GM10847 (cell line): Measurements from ENCODE around the gene TIMP1.

Source experiments
- POLR2A ChIP-seq: IDR thresholded peaks from 2 replicates; pipeline ENCODE4 v1.6.1; 2011; ENCODE audit not compliant: insufficient read length; ENCODE audit errors: extremely low read depth

TIMP1 gene

DNA sequence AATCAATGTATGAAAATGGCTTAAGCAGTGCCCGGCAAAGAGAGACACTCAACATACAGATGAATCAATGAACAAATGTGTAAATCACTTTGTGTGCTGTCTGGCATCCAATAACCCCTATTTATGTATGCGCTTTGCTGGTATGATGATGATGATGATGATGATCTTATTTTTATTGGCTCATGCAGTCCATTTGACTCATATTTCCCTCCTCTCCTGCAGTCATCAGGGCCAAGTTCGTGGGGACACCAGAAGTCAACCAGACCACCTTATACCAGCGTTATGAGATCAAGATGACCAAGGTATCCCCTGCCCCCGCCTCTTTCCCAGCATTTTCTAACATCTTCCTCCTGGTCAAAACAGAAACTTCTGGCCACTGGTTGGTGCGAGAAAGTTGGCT is 2.5 kb downstream of the TIMP1 start:
- TF ChIP-seq POLR2A, result no peak

DNA sequence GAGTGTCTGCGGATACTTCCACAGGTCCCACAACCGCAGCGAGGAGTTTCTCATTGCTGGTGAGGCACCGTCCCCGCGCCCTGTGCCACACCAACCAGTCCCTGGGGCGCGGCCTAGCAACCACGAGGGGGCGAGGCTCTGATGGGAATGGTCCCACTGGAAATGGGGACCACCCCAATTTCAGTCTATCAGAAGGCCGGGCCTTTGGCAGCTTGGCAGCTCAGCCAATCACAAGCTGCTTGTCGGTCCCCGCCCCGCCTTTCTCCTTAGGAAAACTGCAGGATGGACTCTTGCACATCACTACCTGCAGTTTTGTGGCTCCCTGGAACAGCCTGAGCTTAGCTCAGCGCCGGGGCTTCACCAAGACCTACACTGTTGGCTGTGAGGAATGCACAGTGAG is 3.0 kb downstream of the TIMP1 start:
- no peak for TF ChIP-seq POLR2A

DNA sequence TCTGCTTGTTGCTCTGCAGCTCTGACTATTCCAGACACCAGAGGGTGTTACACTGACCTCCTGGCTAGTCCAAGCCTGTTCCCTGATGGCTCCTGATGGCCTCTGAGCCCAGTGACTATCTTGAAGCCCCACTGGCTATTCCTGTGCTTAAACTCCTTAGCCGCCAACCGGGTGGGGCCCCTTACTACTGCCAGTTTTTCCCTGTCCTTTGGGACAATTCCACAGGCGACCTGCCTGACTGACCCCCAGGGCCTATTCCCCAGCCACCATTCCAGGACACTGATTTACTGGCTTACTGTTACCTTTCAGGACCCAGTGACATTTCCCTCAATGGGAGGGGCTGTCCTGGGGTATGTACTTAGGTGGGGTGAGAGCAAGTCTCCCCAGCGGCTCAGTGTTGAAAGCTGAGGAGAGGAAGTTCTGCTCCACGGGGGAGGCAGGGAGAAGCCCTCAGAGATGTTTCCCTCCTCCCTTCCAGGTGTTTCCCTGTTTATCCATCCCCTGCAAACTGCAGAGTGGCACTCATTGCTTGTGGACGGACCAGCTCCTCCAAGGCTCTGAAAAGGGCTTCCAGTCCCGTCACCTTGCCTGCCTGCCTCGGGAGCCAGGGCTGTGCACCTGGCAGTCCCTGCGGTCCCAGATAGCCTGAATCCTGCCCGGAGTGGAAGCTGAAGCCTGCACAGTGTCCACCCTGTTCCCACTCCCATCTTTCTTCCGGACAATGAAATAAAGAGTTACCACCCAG is 4.0 kb downstream of the TIMP1 start:
- no peak for TF ChIP-seq POLR2A

DNA sequence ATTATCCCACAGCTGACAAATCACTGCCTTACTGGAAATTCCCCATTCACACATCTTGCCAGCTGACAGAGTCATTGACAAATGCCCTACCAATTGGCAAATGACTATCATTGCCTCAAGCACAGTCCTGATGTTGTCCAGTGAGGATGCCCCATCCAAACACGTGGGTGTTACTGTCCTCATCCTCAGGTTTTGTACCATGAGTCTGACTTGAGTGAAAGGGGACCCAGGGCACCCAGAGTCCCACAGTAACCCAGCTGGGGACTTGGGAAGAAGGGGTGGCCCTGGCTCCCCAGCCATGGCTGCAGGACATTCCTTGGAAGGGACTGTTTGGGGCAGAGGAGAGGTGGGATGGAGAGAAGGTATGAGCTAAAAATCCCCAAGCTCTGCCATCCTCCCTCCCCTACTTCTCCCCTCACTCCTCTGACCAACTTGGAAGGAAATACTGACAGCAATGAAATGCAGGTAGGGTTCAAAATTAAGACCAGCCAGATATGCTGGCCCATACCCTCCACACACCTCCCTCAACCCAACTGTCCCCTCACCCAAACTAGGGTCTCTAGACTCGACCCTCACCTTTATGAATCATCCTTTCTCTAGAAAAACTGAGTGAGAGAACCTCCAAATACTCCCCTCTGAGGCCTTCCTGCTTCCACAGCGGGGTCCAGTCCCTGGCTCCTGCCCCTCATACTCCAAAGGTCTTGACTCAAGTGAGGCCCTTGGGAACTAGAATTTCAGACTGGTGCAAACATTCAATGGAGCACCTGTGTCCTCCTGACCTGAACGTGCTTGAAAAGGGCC is 5.1 kb downstream of the TIMP1 start:
- no peak for TF ChIP-seq POLR2A

DNA sequence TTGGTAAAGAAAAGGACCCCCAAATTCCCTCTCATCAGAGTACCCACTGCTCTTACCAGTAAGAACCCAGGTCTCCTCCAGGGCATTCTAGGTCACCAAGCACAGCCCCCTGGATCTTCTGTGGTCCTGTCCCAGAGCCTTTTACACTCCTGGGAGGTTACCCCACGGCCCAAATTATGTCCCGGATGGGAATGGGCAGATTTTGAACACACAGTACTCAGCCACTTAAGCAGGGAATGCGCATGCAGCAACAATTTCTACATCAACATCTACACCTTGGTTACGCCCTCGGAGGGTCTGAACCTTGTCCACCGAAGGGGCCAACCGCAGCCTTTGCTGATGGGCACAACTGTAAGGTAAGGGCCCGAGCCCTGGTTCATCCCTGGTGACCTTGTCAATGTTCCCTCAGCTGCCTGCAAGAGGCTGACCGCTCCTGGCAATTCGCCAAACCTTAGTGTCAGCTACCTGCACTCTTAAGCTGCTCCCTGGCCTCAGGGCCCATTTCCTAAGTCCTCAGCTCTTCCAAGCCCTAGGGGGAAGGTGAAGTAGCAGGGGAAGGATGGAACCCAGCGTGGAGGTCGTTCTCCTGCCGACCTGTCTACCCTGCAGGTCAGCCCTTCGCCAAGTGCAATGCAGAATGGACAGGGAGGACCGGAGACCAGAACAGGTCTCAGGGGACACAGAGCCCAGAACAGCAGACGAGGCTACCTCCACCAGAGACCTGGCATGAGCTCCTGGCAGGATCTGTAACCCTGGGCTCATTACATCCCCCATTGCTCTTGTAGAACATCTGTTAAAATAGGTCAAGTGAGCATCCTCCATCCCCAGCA is 5.9 kb downstream of the TIMP1 start:
- no peak for TF ChIP-seq POLR2A

DNA sequence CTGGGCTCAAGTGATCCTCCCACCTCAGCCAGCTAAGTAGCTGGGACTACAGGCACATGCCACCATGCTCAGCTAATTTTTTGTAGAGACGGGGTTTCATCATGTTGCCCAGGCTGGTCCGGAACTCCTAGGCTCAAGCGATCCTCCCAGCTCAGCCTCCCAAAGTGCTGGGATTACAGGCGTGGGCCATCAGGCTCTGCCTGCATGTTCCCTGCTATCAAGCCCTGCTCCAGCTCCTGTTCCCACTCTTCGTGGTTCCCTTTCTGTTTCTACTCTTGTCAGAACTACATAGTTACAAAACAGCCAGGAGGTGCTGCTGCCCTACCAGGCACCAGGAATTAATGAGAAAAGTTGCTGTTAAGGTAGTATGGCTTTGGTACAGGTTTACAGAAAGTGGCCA is 8.7 kb downstream of the TIMP1 start:
- TF ChIP-seq POLR2A, result no peak

DNA sequence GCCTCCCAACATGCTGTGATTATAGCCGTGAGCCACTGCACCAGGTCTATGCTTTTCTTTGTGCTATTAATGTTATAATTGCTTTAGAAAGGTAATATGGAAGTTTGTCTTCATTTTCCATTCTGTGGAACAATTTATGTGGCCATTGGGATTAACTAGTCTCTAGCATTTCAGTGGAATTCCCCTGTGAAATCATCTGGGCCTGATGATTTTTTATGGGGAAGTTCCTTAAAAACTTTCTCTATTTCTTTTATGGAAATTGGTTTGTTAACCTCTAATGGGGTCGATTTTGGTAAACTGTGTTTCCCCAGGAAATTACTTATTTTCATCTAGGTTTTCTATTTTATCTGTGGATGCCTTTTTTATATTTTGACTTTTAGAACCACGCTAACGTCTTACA is 11.3 kb downstream of the TIMP1 start:
- no peak for TF ChIP-seq POLR2A

DNA sequence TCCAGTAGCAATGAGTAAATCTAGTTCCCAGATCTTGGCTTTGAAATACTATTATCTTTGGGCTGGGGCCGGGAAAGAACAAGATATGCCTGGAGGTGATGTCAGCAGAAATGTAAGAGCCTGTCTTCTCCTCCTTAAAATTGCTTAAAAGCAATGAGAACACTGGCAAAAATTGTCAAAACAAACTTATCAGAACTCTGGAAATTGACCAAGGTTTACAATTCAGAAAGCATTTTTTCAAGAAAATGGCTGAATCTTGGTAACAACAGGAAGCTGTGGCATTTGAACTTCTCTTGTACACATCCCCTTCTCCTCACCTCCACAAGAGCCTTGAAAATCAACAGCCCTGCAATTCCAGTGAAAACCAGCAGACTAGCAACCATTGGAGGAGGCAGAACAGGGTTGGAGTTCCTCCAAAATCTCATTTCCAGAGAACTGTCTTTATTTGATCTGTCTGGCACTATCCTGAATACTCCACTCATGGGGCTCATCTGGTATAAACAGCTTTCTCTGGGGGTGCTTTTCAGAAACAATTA is 13.5 kb downstream of the TIMP1 start:
- no peak for TF ChIP-seq POLR2A

DNA sequence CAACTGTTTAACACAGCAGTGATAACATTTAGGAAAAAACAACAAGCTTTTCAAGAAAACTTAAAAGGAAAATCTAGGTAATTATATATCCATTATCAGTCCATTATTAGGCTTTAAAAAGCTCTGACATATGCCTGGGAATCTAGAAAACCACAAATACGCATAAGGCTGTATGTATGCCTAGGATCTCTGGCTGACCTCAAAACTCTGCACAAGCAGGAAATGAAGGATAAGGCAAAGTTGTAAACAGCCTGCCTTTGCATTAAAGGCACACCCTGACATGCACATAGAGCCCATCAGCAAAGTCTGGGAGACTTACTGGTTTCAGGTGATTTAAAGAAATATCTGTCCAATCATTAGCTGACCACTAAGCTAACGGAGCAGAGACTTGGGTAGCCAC is 14.0 kb downstream of the TIMP1 start:
- TF ChIP-seq POLR2A, result no peak

DNA sequence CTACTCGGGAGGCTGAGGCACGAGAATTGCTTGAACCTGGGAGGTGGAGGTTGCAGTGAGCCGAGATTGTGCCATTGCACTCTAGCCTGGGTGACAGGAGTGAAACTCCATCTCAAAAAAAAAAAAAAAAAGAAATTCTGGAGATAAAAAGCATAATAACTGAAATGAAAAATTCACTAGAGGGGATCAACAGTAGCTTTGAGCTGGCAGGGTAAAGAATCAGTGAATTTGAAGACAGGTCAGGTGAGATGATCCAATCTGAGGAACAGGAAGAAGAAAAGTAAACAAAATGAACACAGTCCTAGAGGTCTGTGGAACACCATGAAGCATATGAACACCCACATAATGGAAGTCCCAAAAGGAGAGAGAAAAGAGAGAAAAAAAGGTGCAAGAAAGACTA is 15.0 kb downstream of the TIMP1 start:
- no peak for TF ChIP-seq POLR2A

DNA sequence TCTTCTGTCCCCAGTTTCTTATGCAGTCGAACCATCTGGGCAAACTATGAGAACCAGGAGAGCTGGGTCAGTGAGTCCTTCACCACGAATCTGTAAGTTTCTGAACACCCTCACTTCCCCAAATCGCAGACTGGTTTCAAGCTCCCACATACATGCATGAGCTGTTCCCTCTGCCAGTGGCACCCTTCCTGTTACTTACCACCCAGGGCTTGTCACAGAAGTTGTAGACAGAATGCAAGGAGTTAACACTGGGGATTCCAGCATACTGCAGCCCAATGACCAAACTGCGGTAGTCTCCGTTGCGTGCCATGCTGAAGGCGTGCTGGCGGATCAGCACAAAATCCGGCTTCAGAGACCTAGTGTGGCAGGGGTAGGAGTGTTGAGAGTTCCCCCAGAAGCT is 22.8 kb downstream of the TIMP1 start:
- TF ChIP-seq POLR2A, result no peak

DNA sequence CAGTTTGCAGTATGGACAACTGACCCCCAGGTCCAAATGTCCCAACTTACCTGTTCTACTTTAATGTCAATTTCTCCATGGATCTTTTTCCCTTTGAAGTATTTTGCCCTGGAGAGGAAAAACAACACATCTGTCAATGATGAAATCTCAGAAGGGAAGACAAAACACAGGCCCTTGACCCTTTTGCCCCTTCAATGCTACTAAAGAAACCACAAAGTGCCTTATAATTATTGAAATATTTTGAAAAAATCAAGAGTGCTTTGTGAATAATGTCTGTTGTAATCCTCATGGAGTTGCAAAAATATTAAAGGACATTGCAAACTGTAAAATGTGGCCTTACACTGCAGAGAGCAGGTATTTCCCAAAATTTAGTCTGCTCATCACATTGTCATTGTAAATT is 24.9 kb downstream of the TIMP1 start:
- no peak for TF ChIP-seq POLR2A

DNA sequence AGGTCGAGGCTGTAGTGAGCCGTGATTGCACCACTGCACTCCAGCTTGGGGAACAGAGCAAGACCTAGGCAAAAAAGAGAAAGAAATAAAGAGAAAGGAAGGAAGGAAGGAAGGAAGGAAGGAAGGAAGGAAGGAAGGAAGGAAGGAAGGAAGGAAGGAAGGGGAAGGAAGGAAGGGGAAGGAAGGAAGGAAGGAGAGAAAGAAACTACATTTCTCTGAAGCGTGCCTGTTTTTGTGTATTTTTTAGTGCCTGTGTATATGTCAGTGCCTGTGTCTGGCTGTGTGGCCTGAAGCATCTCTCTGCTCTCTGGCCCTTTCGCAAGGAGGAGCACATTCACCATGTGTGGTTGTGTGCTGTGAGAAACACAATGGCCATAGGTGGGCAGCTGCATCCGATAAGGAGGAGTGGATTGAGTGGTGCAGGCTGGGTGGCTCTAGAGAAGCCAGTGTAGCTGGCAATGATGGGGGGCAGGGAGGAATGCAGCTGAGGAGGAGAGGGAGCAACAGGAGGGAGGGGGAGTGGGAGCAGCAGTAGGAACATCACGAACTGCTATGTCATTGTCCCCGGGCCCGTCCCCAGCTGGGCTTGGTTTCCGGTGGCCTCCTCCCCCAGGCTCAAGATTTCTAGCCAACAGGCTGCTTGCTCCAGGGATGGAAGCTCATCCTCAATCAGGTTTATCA is 26.0 kb downstream of the TIMP1 start:
- no peak for TF ChIP-seq POLR2A

DNA sequence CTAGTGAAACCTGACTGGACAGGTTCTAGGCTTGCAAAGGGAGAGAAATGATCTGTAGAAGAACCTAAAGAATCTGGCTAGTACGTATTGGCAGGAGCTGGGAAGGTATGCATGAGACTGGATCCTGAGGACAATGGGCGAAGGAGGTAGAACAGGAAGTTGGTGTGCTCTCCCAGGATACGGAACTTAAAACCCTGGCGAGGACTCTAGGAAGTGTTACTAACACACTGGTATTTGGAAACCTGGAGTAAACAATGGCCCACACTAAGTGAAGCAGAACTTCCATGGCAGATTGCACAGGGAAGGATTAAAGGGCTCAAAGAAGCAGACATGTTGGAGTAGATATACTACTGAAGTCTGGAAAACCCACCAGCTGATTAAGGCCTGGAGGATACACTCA is 28.3 kb downstream of the TIMP1 start:
- TF ChIP-seq POLR2A, result no peak

DNA sequence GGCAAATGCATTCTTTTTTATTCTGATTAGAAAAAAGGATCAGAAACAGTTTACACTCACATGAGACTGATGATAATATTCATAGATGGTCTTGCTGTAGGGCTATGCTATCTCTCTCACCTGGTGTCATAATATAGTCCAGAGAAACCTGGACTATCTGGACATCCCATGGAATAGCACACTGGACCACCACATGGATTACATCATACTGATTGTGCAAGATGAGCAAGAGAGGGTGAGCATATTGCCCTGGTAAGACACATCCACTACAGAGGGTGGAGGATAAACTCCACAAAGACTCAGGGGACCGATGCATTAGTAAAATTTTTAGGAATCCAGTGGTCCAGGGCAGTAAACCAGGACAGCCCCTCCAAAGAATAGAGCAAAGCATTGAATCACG is 29.3 kb downstream of the TIMP1 start:
- TF ChIP-seq POLR2A, result no peak
